ENCODE results near the gene ISLR2.

The ISLR2 gene

GRCh38 chr15:74128785-74129585, 1.4 kb upstream of the ISLR2 start:
- peak; percentile 19 for DNase-seq

GRCh38 chr15:74129586-74130154, 716 bp upstream of the ISLR2 start:
- no peak for DNase-seq

GRCh38 chr15:74130849-74131627, 652 bp downstream of the ISLR2 start:
- DNase-seq, result no peak

- no peak for DNase-seq
Observed at GRCh38 chr15:74131628-74132413, 1.4 kb downstream of the ISLR2 start.

- DNase-seq, result no peak
Observed at GRCh38 chr15:74132681-74133651, 2.6 kb downstream of the ISLR2 start.

GRCh38 chr15:74133694-74134386, 3.5 kb downstream of the ISLR2 start:
- DNase-seq, result no peak

GRCh38 chr15:74134387-74135027, 4.1 kb downstream of the ISLR2 start:
- no peak for DNase-seq

GRCh38 chr15:74135041-74135565, 4.7 kb downstream of the ISLR2 start:
- no peak for DNase-seq

- DNase-seq, result no peak
Observed at GRCh38 chr15:74136540-74136813, 6.1 kb downstream of the ISLR2 start.

- no peak for DNase-seq
Observed at GRCh38 chr15:74136814-74137536, 6.6 kb downstream of the ISLR2 start.

GRCh38 chr15:74137537-74137894, 7.1 kb downstream of the ISLR2 start:
- no peak for DNase-seq

GRCh38 chr15:74138642-74139041, 8.3 kb downstream of the ISLR2 start:
- no peak for DNase-seq

GRCh38 chr15:74141591-74141990, 11.2 kb downstream of the ISLR2 start:
- no peak for DNase-seq

- no peak for DNase-seq
Observed at GRCh38 chr15:74144153-74144775, 13.9 kb downstream of the ISLR2 start.

GRCh38 chr15:74146277-74146800, 16.0 kb downstream of the ISLR2 start:
- DNase-seq, result no peak

- DNase-seq, result no peak
Observed at GRCh38 chr15:74147051-74147450, 16.7 kb downstream of the ISLR2 start.

- DNase-seq, result no peak
Observed at GRCh38 chr15:74155766-74156417, 25.5 kb downstream of the ISLR2 start.

- peak; percentile 67 for DNase-seq
Observed at GRCh38 chr15:74156678-74157411, 26.5 kb downstream of the ISLR2 start.
